ENCODE measurements around the gene LSM14A.

- TF ChIP-seq POLR2A (IDR thresholded peaks at IDR 0.05; ENCODE audit: extremely low read depth, insufficient read length) = no peak
- no peak for TF ChIP-seq CTCF (IDR thresholded peaks at IDR 0.05; ENCODE audit: low read depth, low read length)
- no peak for TF ChIP-seq MYC (IDR thresholded peaks at IDR 0.05; ENCODE audit: low read depth, low read length)
Observed at GRCh38 chr19:34179066-34179465, 6.8 kb downstream of the LSM14A start.

Measured in NB4 (cell line).